ENCODE data around the gene SH2D3A.
"Not testable (repeated sequence)": the region's sequence is repeated elsewhere in the genome, so short reads cannot be mapped to it uniquely, and the experiment has no call there.

SH2D3A gene

GRCh38 chr19:6719540-6719861, 47.7 kb downstream of the SH2D3A start:
- DNase-seq: no peak

GRCh38 chr19:6718741-6719539, 48.3 kb downstream of the SH2D3A start:
- DNase-seq: no peak

- no peak for DNase-seq
These were observed 49.0 kb downstream of the SH2D3A start for GRCh38 chr19:6718111-6718740.

GRCh38 chr19:6717441-6717971, 49.7 kb downstream of the SH2D3A start:
- no peak for DNase-seq

GRCh38 chr19:6717036-6717435, 50.2 kb downstream of the SH2D3A start:
- DNase-seq: no peak

- DNase-seq: no peak
These were observed 50.6 kb downstream of the SH2D3A start for GRCh38 chr19:6716610-6716970.

GRCh38 chr19:6714749-6715555, 52.3 kb downstream of the SH2D3A start:
- no peak for DNase-seq

- DNase-seq: no peak
These were observed 53.2 kb downstream of the SH2D3A start for GRCh38 chr19:6713773-6714692.

- DNase-seq: no peak
These were observed 54.3 kb downstream of the SH2D3A start for GRCh38 chr19:6712692-6713670.

- DNase-seq: no peak
These were observed 55.0 kb downstream of the SH2D3A start for GRCh38 chr19:6712231-6712630.

- DNase-seq: no peak
These were observed 55.6 kb downstream of the SH2D3A start for GRCh38 chr19:6711605-6712004.

GRCh38 chr19:6711078-6711361, 56.2 kb downstream of the SH2D3A start:
- DNase-seq: no peak

GRCh38 chr19:6710273-6711077, 56.8 kb downstream of the SH2D3A start:
- DNase-seq: no peak

GRCh38 chr19:6709549-6709948, 57.7 kb downstream of the SH2D3A start:
- DNase-seq: no peak

GRCh38 chr19:6708913-6709312, 58.3 kb downstream of the SH2D3A start:
- not testable (repeated sequence) for DNase-seq

GRCh38 chr19:6708346-6708745, 58.9 kb downstream of the SH2D3A start:
- DNase-seq: no peak

- no peak for DNase-seq
These were observed 59.6 kb downstream of the SH2D3A start for GRCh38 chr19:6707658-6708018.

GRCh38 chr19:6707011-6707657, 60.1 kb downstream of the SH2D3A start:
- no peak for DNase-seq

- no peak for DNase-seq
These were observed 60.6 kb downstream of the SH2D3A start for GRCh38 chr19:6706633-6706958.

GRCh38 chr19:6705931-6706632, 61.2 kb downstream of the SH2D3A start:
- DNase-seq: no peak
